OCI-LY3 (cell line): ENCODE data around the gene CMKLR1.

Experiments
- CTCF ChIP-seq: fragments of 200-600, 300-600 bp; sonication (generic); IDR thresholded peaks from 2 replicates; pipeline ENCODE4 v1.5.1; 2014; ENCODE audit warnings: antibody characterized with exemption, low read length, low read depth
- EZH2phosphoT487 ChIP-seq: fragments of 200-600 bp; shearing (Covaris generic); IDR thresholded peaks from 2 replicates; pipeline ENCODE4 v1.6.1; 2018; ENCODE audit warnings: antibody characterized with exemption, mixed run types, low read depth

- TF ChIP-seq CTCF (no peak), EZH2phosphoT487 (no peak)
Measured at GRCh38 chr12:108319277-108320234, 19.6 kb downstream of the CMKLR1 start.
